ENCODE data around the gene CCDC110.

CCDC110 gene

DNA sequence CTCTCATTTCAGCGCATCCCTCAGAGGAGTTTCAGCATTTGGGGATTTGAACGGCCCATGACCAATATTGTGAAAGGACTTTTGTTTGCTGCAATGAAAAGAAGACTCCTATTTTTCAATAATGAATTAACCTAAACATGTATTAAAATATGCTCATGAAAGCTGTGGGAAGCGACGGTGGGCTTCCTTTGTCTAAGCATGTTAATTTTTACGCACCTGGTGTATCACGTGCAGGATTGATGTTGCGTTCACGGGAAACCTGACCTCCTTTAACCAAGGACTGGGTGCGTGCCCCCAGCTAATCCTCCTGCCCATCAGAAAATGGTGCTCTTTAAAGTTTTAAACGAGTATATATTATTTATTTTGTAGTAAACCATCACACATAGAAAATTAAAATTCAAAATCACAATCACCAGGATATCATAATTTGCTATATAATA lies 590 bp upstream of the CCDC110 start:
- no peak for DNase-seq (ENCODE audit: low read depth)

DNA sequence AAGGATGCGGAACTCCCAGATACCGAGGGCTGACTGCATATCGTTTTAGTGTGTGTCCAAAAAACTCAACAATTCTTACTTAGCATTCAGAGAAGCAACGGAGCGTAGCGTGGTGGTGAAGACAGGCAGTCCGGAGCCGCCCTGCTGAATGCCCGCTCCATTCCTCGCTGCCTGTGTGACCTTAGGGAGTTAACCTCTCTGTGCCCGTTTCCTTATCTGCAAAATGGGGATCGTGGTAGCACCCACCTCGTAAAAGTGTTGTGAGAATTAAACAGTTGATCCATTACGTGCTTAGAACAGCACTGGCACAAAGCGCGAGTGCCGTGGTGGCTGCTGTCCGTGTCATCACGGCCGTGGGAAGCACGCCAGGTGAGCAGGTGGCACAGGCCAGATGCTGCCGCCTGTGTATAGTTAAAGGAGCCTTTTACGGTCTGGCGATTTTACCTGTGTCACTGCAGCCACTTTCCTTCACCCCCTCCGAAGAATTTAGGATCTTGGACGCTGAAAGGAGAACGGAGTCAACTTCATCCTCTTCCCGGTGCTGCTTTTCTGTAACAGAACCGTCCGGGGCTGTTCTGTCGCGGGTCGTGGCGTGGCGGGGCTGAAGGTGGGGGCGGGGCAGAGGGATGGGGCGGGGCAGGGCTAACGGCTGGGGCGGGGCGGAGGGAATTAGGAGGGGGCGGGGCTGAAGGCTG lies 885 bp downstream of the CCDC110 start:
- DNase-seq (ENCODE audit: low read depth), result peak; percentile 5

DNA sequence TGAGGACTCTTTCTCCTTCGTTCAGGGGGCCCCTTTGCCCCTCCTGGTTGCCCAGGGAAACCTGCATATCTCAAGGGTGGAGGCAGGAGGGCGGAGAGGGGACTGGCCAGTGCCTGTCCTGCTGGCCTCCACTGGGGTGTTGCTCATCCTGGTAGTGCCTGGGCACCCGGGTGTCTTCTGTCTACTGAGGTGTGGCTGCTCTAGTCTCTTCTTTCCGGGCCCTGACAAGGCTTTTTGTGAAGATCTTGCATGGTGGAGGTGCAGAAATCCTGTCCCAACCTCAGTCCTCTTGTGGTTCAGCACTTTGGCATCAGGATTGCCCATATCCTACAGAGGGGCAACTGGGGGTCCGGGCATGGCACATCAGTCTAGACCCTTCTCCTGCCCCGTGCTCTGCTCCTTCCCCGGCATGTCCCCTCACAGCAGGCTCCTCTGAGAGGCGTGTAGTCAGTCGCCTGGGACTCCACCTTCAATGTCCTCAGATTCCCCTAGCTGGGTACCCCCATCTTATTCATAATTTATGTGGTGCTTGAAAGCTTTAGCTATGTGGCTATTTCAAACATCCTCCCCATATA lies 1.9 kb downstream of the CCDC110 start:
- DNase-seq (ENCODE audit: low read depth), result no peak

DNA sequence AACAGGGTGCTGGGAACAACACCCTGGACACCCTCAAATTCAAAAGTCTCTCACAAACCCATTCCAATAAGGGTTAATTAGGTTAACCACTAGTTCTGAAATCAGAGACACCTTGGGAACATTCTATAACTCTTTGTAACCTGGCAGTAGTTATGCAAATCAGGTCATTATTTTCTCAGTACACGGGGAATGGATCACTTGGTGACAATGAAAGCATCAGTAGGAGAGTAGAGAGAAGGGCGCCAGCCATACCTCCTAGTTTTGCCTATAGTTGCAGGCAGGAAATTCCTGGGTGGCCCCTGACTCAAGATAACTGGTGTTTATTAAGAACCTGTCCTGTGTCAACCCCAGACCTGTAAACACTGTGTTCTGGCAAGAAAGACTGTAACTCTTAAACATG lies 2.5 kb downstream of the CCDC110 start:
- DNase-seq (ENCODE audit: low read depth), result no peak

DNA sequence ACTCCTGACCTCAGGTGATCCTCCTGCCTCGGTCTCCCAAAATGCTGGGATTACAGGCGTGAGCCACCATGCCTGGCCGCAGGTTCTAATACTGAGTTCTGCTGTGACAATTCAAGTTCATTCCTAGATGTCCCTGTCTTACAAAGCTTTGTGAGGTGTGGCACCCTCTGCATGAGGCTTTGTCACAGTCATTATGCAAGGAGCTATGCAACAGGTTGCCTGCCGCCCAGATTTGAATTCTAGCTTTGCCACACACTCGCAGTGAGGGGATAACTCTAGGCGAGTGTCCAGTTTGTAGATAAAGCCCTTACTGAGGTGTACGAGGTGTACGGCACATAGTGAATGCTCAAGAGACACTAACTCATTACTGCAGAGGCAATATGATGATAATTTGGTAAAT lies 3.5 kb downstream of the CCDC110 start:
- DNase-seq (ENCODE audit: low read depth), result no peak

DNA sequence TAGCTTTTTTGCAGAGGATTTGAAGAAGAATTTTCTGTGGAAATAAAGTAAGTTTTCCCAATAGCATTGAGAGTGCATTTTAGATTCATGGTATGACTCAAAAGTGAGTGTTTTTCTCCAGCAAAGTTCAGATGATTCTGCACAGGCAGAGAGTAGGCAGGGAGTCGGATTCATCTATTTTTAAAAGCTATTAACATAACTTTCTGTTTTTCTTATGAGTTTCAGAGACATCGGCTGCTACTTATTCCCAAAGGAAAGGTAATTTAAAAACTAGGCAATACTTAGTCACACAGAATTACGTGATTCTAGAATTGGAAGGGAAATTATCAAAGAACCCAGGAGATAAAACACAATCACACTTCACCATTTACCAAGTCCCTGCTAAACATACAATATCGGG lies 4.4 kb downstream of the CCDC110 start:
- no peak for DNase-seq (ENCODE audit: low read depth)

DNA sequence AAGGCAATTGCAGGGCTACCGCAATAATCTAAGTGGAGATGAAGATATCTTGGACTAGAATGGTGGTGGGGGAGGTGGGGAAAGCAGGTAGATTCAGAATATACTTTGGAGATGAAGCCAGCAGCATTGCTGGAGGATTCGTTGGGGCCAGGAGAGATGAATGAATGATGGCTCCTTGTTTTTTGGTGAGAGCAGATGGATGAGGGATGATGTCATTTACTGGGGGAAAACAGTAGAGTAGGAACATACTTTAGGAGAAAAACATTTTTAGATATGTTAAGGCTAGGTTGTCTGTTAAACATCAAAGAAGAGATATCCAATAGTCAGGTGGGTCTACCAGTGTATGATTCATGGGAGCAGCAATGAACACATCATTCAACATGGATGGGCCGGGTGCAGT lies 5.8 kb downstream of the CCDC110 start:
- DNase-seq (ENCODE audit: low read depth), result no peak

DNA sequence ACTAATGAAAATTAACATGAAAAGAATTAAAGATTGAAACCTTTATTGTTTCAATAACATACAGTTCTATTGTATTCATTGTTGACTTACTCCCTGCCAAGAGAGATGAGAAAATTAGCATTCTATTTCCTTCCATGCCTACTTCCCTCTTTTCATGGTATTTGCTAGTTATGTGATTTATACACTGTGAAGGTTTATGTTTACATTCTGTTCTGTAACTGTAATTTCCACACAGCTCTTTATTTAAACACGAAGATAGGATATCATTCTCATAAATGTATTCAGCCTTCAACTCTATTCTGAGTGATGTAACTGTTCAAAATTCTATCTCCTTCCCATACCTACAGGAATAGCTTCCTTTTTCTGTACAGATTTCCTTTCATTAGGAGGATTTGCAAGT lies 6.6 kb downstream of the CCDC110 start:
- DNase-seq (ENCODE audit: low read depth), result no peak

DNA sequence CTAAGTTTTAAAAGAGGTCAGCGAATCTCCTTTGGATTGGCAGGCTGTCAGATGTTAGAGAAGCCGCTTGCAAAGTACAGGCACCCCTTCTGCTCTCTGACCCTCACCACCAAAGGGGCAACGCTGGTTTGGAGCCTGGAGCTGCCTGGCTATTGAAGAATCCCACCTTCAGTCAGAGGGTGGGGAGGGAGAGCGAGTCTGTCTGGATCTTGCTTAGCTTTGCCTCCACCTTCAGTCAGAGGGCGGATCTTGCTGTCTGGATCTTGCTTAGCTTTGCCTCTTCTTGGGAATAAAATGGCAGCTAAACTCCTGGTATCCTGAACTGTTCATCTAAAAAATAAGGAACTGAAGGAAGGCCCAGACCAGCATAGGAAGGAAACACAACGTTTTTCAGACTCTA lies 7.3 kb downstream of the CCDC110 start:
- no peak for DNase-seq (ENCODE audit: low read depth)

DNA sequence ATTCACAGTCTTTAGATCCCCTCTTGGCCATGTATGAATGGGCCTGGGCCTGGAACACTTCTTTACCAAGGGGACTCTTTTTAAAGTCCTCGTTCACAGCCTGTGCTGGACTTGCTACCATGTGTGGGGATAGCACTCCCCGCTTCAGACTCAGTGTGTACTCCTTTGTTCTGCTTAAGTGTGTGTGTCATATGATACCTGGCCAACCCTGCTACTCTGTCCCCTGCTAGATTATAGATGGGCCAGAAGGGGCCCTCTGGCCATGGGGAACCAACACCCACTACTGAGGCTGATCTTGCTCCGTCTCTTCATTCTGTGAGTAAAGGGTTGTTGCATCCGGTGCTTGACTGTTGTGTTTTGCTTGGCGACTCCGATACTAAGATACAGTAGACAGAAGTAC lies 8.0 kb downstream of the CCDC110 start:
- no peak for DNase-seq (ENCODE audit: low read depth)

DNA sequence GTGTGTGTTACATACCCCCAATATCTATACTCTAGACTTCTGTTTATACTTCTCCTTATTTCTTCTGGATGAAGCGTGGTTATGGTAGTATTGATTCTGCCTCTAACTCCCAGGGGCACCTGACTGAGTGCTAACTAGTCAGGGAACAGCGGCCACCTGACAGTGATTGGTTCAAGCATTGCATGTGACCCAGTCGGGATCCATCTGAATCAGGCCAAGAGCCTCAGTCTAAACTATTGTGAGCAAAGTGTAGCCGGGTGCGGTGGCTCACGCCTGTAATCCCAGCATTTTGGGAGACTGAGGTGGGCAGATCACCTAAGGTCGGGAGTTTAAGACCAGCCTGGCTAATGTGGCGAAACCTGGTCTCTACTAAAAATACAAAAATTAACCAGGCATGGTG lies 10.0 kb downstream of the CCDC110 start:
- DNase-seq (ENCODE audit: low read depth), result no peak

DNA sequence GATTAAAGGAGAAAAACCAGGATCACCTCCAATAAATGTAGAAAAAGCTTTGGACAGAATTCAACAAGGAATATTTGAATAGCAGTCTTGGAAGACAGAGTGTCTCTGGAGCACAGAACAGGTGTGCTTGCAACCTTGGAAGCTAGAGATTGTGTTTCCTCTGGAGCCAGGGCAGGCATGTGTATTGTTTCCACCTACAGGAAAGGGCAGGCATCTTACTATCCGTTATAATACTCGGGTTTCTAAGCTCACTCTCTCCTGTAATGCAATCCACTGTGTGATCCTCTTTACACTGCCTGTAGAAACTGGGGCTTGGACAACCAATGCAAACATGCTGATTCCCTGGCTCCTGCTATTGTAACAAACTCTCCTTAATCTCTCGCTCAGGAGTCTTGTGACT lies 14.4 kb downstream of the CCDC110 start:
- DNase-seq (ENCODE audit: low read depth), result no peak

DNA sequence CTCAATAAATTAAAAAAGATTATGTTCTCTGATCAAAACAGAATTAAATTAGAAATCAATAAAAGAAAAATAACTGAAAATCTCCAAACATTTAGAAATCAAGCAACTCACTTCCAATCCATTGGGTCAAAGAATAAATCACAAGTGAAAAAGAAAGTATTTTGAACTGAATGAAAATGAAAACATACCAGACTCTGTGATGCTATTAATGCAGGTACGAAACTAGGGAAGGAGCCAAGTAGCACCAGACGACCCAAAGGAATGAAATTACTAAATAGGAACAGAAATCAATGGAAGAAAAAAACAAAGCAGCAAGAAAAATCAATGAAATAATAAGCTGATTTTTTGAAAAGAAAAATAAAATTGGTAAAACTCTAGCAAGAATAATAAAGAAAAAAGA lies 15.4 kb downstream of the CCDC110 start:
- DNase-seq (ENCODE audit: low read depth), result no peak

DNA sequence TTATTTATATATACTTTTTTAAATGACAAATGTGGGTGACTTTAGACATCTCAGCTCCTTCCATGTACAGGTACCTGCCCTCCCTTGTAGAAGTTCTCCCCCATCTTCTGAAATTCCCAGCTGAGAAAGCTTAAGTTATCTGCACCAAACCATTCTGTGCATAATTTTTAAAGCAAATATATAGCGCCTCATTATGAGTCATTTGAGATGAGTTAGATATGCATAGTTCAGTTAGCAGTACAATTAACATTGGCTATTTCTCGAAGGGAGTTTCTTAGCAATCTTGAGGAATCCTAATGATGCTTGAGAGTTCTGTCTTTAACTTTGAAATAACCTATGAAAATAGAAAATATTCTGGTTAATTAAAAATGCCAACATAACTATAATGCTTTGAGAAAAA lies 26.3 kb downstream of the CCDC110 start:
- no peak for DNase-seq (ENCODE audit: low read depth)

DNA sequence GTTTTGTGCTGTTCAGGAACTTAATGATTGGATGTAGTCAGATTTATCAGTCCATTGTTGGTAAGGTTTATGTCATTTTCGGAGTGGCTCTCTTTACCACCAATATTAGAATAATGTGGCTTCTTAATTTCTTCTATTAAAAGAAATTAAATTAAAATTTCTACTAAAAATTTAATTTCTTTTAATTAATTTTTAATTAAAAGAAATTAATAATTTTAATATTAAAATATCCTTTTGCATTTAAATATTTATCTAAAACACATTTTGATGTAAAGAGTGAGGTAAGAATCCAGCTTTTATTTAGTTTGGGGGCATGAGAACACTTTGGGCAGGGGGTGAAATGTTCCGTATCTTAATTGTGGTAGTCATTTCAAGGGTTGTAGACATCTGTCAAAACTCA lies 30.1 kb downstream of the CCDC110 start:
- DNase-seq (ENCODE audit: low read depth), result no peak

DNA sequence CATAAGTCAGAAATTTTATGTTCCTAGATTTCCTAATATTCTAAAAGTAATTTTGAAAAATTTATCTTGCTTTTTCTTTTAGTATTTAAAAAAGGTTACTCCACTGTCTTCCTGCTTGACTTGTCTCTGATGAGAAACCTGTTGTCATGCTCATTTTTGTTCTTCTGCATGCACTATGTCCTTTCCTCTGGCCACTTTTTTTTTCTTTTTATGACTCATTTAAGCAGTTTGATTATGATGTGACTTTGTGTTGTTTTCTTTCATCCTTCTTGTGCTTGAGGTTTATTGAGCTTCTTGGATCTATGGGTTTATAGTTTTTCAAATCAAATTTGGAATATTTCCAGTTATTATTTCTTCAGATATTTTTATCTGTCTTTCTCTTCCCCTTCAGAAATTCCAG lies 33.7 kb downstream of the CCDC110 start:
- no peak for DNase-seq (ENCODE audit: low read depth)

DNA sequence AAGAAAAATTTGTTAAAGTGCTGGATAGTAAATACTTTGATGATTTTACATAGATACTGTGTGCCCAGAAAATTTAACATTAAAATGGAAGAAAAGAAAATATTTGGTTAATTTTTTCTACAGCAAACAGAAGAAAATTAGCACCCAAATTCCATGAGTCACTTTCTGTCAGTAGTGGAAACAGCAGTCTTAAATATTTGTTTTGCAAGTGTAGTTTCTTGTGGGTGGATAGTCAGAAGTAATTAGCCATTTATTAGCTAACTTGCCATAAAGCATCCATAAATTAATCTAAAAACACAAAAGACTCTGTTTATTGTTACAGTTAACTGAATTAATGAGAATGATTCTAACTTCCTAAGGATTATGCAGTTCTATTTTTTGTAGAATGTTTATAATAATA lies 36.1 kb downstream of the CCDC110 start:
- no peak for DNase-seq (ENCODE audit: low read depth)

DNA sequence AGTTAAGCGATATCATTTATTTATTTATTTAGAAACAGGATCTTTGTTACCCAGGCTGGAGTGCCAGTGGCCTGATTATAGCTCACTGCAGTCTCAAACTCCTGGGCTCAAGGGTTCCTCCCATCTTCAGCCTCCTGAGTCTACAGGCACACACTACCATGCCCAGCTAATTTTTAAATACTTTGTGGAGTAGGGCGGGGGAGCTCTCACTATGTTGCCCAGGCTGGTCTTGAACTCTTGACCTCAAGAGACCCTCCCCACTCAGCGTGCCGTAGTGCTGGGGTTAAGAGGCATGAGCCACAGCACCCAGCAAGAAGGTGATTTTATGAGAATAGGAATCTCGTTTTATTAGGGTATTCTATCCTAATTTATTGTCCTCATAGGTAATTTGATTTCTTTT lies 41.9 kb downstream of the CCDC110 start:
- no peak for DNase-seq (ENCODE audit: low read depth)

DNA sequence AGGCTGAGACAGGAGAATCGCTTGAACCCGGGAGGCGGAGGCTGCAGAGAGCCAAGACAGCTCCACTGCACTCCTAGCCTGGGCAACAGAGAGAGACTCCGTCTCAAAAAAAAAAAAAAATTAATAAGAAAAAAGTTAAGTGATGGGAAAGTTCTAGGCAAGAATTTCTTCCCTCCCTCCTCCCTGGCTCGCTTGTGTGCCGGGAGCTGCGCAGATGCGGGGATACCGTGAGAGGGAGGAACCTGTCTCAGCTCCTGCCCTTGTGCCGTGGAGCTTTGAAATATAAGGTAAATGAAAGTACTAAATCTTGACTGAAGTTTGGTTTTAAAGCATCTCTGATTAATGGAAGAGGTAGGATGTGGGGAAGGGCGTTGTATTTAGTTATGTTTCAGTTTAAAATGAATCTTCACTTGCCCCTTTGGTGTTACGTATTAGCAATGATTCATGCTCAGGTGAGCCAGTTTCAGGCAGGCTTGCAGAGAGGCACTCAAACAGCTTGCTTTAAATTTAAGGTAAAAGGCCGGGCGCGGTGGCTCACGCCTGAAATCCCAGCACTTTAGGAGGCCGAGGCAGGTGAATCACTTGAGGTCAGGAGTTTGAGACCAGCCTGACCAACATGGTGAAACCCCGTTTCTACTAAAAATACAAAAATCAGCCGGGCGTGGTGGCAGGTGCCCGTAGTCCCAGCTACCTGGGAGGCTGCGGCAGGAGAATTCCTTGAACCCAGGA lies 44.4 kb downstream of the CCDC110 start:
- DNase-seq (ENCODE audit: low read depth), result no peak

DNA sequence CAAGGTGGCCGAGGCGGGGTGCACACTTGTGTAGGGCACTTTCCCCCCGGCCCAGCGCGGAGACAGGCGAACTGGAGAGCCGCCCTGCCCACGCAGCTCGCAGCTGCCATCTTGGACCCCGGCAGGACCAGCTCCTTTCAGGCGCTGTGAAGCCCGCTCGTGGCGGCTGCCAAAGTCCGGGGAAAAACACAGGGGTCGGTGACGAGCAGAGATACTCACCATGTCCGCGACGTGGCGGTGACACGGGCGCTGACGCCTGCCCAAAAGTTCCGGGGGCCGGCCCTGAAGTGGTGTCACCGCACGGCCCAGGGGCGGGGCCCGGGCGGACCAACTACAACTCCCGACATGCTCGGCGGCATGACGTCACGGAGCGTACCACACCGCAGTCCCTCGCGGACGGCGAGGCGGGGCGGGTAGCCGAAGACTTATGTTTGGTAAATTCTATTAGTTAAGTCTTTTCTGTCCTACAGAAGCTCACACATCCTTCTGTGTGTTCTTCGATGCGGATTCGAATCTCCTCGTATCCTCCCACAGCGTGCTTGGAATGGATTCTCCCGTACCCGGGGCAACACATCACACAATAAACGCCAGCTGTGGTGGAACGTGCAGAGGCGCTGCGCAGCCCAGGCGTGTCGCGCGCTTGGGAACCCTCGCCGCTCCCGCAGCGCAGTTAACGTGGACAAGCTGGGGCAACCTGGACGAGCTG lies 45.7 kb downstream of the CCDC110 start, which contains the start of gene UFSP2:
UFSP2 (minus strand) TSS at position 318 of the 706 bp plus-strand sequence; CDS start at position 222, 96 bp downstream.
- peak; percentile 86 for DNase-seq (ENCODE audit: low read depth)

DNA sequence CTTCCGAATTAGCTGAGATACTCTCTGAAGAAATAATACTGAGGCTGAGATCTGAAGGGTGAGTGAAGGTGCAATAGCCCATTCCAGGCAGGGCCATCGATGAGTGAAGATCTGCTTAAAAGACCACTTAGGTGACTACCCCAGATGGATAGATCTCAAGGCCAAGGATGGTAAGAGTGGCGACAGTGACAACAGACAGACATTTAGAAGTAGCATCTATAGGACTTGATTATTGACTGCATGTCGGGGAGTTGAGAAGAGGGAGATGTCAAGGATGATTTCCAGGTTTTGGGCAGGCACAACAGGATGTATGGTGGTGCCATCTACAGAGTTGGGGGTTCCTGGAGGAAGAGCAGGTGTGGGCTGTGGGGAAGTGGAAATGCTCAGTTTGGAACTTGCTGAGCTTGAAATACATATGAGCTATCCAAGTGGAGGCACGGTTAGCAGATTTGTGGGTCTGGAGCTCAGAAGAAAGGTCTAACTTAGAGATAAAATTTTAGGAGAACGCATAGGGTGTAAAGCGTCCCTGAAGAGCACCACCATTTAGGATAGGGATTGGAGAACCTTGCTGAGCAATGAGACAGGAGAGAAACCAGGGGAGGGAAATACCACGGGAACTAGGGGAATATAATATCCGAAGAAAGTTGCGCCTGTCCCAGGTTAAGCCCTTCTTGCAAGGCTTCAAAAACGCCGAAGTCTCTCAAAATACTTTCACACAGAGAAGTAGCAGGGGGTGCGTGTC lies 46.5 kb downstream of the CCDC110 start:
- DNase-seq (ENCODE audit: low read depth), result no peak

Data from fibroblast of gingiva (primary cell).